Left colon (tissue), 2 donors: ENCODE data around the gene EID2. TPM values are rescaled to one million over a fixed set of nuclear protein-coding genes. Genes with fewer than 3 reads are reported as not detected.

Experiments
- total RNA-seq, 2 donors: library from RNA; stranded (reverse); fragmentation: NEBNext Ultra II Directional; extraction: Animal tissue kit (Norgen Biotek cat#: 25700); gene quantifications; one replicate each; pipeline ENCODE4 v1.2.1, GENCODE V29; 2021
- donor health status: DM: no; HTN: no; CAD: no.
- donor health status: DM: yes; HTN: yes; CAD: no.

Gene EID2
- total RNA-seq, 2 donors from 2014 or later, result 10.4 to 10.6 TPM

Other genes with a start within 250 kb of the EID2 start
- gene IFNL1, start 243.8 kb downstream of the EID2 start, total RNA-seq, result not detected
- gene LRFN1, start 219.3 kb downstream of the EID2 start, total RNA-seq, result under 1 TPM; 0.18 to 0.61 TPM
- 10 to 100 TPM in 1 of 2 donors, 1 to 10 TPM in 1; 7.0 to 17.8 TPM for gene GMFG, start 204.1 kb downstream of the EID2 start, total RNA-seq
- 10 to 100 TPM; 65.2 to 72.2 TPM for gene SAMD4B, start 197.7 kb downstream of the EID2 start, total RNA-seq
- gene PAF1, start 149.1 kb downstream of the EID2 start, total RNA-seq, result 10 to 100 TPM; 30.5 to 31.2 TPM
- gene MED29, start 148.8 kb downstream of the EID2 start, total RNA-seq, result 10 to 100 TPM; 30.4 to 32.4 TPM
- gene ZFP36, start 133.3 kb downstream of the EID2 start, total RNA-seq, result 100 to 1,000 TPM; 152 to 391 TPM
- 1 to 10 TPM; 6.2 to 9.3 TPM for gene PLEKHG2, start 127.5 kb downstream of the EID2 start, total RNA-seq
- gene RPS16, start 104.2 kb downstream of the EID2 start, total RNA-seq, result 1,000 to 10,000 TPM; 1,556 to 1,578 TPM
- 100 to 1,000 TPM in 1 of 2 donors, 10 to 100 TPM in 1; 89.1 to 101 TPM for gene SUPT5H, start 94.6 kb downstream of the EID2 start, total RNA-seq
- gene TIMM50, start 59.3 kb downstream of the EID2 start, total RNA-seq, result 10 to 100 TPM; 40.8 to 47.8 TPM
- gene DLL3, start 41.2 kb downstream of the EID2 start, total RNA-seq, result under 1 TPM in 1 of 2 donors, not detected in 1; 0.12 TPM
- gene SELENOV, start 25.0 kb downstream of the EID2 start, total RNA-seq, result not detected
- gene EID2B, start 7.3 kb downstream of the EID2 start, total RNA-seq, result under 1 TPM; 0.15 to 0.75 TPM
- gene LGALS13, start 62.4 kb upstream of the EID2 start, total RNA-seq, result not detected
- gene LGALS16, start 115.8 kb upstream of the EID2 start, total RNA-seq, result not detected
- not detected for gene LGALS14, start 164.3 kb upstream of the EID2 start, total RNA-seq
- 1 to 10 TPM in 1 of 2 donors, not detected in 1; 1.8 TPM for gene CLC, start 197.9 kb upstream of the EID2 start, total RNA-seq
- not detected for gene LEUTX, start 238.7 kb upstream of the EID2 start, total RNA-seq